Activated CD8-positive, alpha-beta T cell treated with anti-CD3 and anti-CD28 coated beads, Interleukin-2, amount 10 ng/mL, durations not matched to agents 7 days and 5 days (primary cell): Measurements from ENCODE around the gene DMD. TPM values are rescaled to one million over a fixed set of nuclear protein-coding genes. Genes with fewer than 3 reads are reported as not detected.

Source experiments
- ATAC-seq: fragments of 150-1000 bp; cut with Tn5 transposase; one replicate; pipeline ENCODE4 v1.10.0; 2021; ENCODE audit warnings: moderate library complexity
- CTCF ChIA-PET: fragments of 350-600 bp; sonication (Branson Sonifier 250); formaldehyde crosslinking; loops from one replicate; lab custom pipeline; 2021; ENCODE audit warnings: antibody characterized with exemption; lab: Charles Lee
- POLR2A ChIA-PET: fragments of 350-600 bp; sonication (Branson Sonifier 250); formaldehyde crosslinking; loops from one replicate; lab custom pipeline; 2021; ENCODE audit warnings: antibody characterized with exemption; lab: Charles Lee
- DNase-seq: peaks from one replicate; pipeline ENCODE4 v3.0.0-alpha.2; 2020
- H3K27ac Mint-ChIP-seq: one replicate; pipeline ENCODE4 v1.8.0; 2021; ENCODE audit warnings: mild to moderate bottlenecking, mixed read lengths
- H3K27me3 Mint-ChIP-seq: one replicate; pipeline ENCODE4 v1.8.0; 2021; ENCODE audit warnings: low read depth, mixed read lengths
- H3K36me3 Mint-ChIP-seq: one replicate; pipeline ENCODE4 v1.8.0; 2021; ENCODE audit warnings: low read depth, mixed read lengths
- H3K4me1 Mint-ChIP-seq: one replicate; pipeline ENCODE4 v1.8.0; 2021; ENCODE audit warnings: low read depth, mixed read lengths
- H3K4me3 Mint-ChIP-seq: one replicate; pipeline ENCODE4 v1.8.0; 2021; ENCODE audit warnings: mild to moderate bottlenecking, mixed read lengths
- H3K9me3 Mint-ChIP-seq: one replicate; pipeline ENCODE4 v1.8.0; 2022; ENCODE audit warnings: mixed read lengths; ENCODE audit not compliant: insufficient read depth
- total RNA-seq, 2 experiments: library from RNA; stranded (reverse); gene quantifications; one replicate each; pipeline ENCODE4 v1.2.3, GENCODE V29; 2021

Gene DMD
- total RNA-seq, 2 experiments from 2014 or later, result not detected

- Mint-ChIP-seq H3K36me3 (no peaks in the 10 kb centered on the region), H3K9me3 (no peaks in the 10 kb centered on the region), H3K4me3 (no peak overlapping the region), H3K27me3 (no peaks in the 10 kb centered on the region), H3K4me1 (no peaks in the 10 kb centered on the region), H3K27ac (no peak overlapping the region)
- POLR2A ChIA-PET, result no interaction called here
- ATAC-seq (no peak), DNase-seq (no peak)
- CTCF ChIA-PET, result no interaction called here
Measured at GRCh38 chrX:31128855-31129254, 2082.5 kb downstream of the DMD start.

GRCh38 chrX:31127716-31128115, 2083.6 kb downstream of the DMD start:
- Mint-ChIP-seq H3K4me1 (peaks cover 2% of the 10 kb centered on the region), H3K36me3 (no peaks in the 10 kb centered on the region), H3K4me3 (no peak overlapping the region), H3K27me3 (no peaks in the 10 kb centered on the region), H3K27ac (no peak overlapping the region), H3K9me3 (no peaks in the 10 kb centered on the region)
- ATAC-seq, result no peak
- POLR2A ChIA-PET, result no interaction called here
- no peak for DNase-seq
- CTCF ChIA-PET, result no interaction called here

- no peak overlapping the region for H3K27ac Mint-ChIP-seq
- H3K27me3 Mint-ChIP-seq, result no peaks in the 10 kb centered on the region
- DNase-seq (no peak), ATAC-seq (no peak)
- H3K4me3 Mint-ChIP-seq, result no peak overlapping the region
- no peaks in the 10 kb centered on the region for H3K36me3 Mint-ChIP-seq
- H3K9me3 Mint-ChIP-seq, result no peaks in the 10 kb centered on the region
- POLR2A ChIA-PET, result no interaction called here
- peaks cover 2% of the 10 kb centered on the region for H3K4me1 Mint-ChIP-seq
- CTCF ChIA-PET, result no interaction called here
Measured at GRCh38 chrX:31126205-31126604, 2085.1 kb downstream of the DMD start.

- H3K9me3 Mint-ChIP-seq, result no peaks in the 10 kb centered on the region
- no peaks in the 10 kb centered on the region for H3K27me3 Mint-ChIP-seq
- POLR2A ChIA-PET, result no interaction called here
- H3K36me3 Mint-ChIP-seq, result no peaks in the 10 kb centered on the region
- H3K27ac Mint-ChIP-seq, result no peak overlapping the region
- H3K4me1 Mint-ChIP-seq, result peaks cover 2% of the 10 kb centered on the region
- ATAC-seq (no peak), DNase-seq (no peak)
- CTCF ChIA-PET, result no interaction called here
- H3K4me3 Mint-ChIP-seq, result no peak overlapping the region
Measured at GRCh38 chrX:31124536-31124935, 2086.8 kb downstream of the DMD start.

- no peak overlapping the region for H3K27ac Mint-ChIP-seq
- ATAC-seq (no peak), DNase-seq (no peak)
- CTCF ChIA-PET, result no interaction called here
- POLR2A ChIA-PET, result no interaction called here
- no peak overlapping the region for H3K4me3 Mint-ChIP-seq
- H3K9me3 Mint-ChIP-seq, result no peaks in the 10 kb centered on the region
- H3K4me1 Mint-ChIP-seq, result peaks cover 2% of the 10 kb centered on the region
- H3K27me3 Mint-ChIP-seq, result no peaks in the 10 kb centered on the region
- no peaks in the 10 kb centered on the region for H3K36me3 Mint-ChIP-seq
Measured at GRCh38 chrX:31123335-31123734, 2088.0 kb downstream of the DMD start.

- peaks cover 7% of the 10 kb centered on the region for H3K4me1 Mint-ChIP-seq
- no peak overlapping the region for H3K4me3 Mint-ChIP-seq
- POLR2A ChIA-PET, result no interaction called here
- H3K27ac Mint-ChIP-seq, result no peak overlapping the region
- no peaks in the 10 kb centered on the region for H3K27me3 Mint-ChIP-seq
- ATAC-seq (no peak), DNase-seq (no peak)
- no peaks in the 10 kb centered on the region for H3K36me3 Mint-ChIP-seq
- CTCF ChIA-PET, result no interaction called here
- H3K9me3 Mint-ChIP-seq, result no peaks in the 10 kb centered on the region
Measured at GRCh38 chrX:31117266-31117665, 2094.1 kb downstream of the DMD start.

GRCh38 chrX:31115398-31115797, 2096.0 kb downstream of the DMD start:
- Mint-ChIP-seq H3K9me3 (no peaks in the 10 kb centered on the region), H3K27me3 (no peaks in the 10 kb centered on the region), H3K27ac (no peak overlapping the region), H3K36me3 (no peaks in the 10 kb centered on the region), H3K4me1 (peaks cover 7% of the 10 kb centered on the region), H3K4me3 (no peak overlapping the region)
- DNase-seq (no peak), ATAC-seq (no peak)
- ChIA-PET POLR2A (no interaction called here), CTCF (no interaction called here)

- no peak for ATAC-seq
Measured at GRCh38 chrX:31114858-31115257, 2096.5 kb downstream of the DMD start.

GRCh38 chrX:31112226-31112999, 2098.9 kb downstream of the DMD start:
- H3K27me3 Mint-ChIP-seq, result no peaks in the 10 kb centered on the region
- no peak overlapping the region for H3K4me3 Mint-ChIP-seq
- H3K9me3 Mint-ChIP-seq, result no peaks in the 10 kb centered on the region

More at GRCh38 chrX:31114858-31115257, 2096.5 kb downstream of the DMD start:
- no peak overlapping the region for H3K27ac Mint-ChIP-seq
- H3K9me3 Mint-ChIP-seq, result no peaks in the 10 kb centered on the region
- POLR2A ChIA-PET, result no interaction called here
- DNase-seq, result no peak
- no peaks in the 10 kb centered on the region for H3K36me3 Mint-ChIP-seq
- H3K4me1 Mint-ChIP-seq, result peaks cover 7% of the 10 kb centered on the region
- CTCF ChIA-PET, result no interaction called here
- no peak overlapping the region for H3K4me3 Mint-ChIP-seq
- no peaks in the 10 kb centered on the region for H3K27me3 Mint-ChIP-seq

GRCh38 chrX:31110657-31111056, 2100.7 kb downstream of the DMD start:
- CTCF ChIA-PET, result no interaction called here
- no peaks in the 10 kb centered on the region for H3K36me3 Mint-ChIP-seq
- no peaks in the 10 kb centered on the region for H3K27me3 Mint-ChIP-seq
- ATAC-seq, result no peak
- H3K4me1 Mint-ChIP-seq, result peaks cover 7% of the 10 kb centered on the region
- H3K9me3 Mint-ChIP-seq, result no peaks in the 10 kb centered on the region
- no peak overlapping the region for H3K4me3 Mint-ChIP-seq
- no peak overlapping the region for H3K27ac Mint-ChIP-seq
- POLR2A ChIA-PET, result no interaction called here
- DNase-seq, result no peak

More at GRCh38 chrX:31112226-31112999, 2098.9 kb downstream of the DMD start:
- peaks cover 7% of the 10 kb centered on the region for H3K4me1 Mint-ChIP-seq
- H3K27ac Mint-ChIP-seq, result no peak overlapping the region
- no peak for ATAC-seq
- ChIA-PET POLR2A (no interaction called here), CTCF (no interaction called here)
- no peak for DNase-seq
- H3K36me3 Mint-ChIP-seq, result no peaks in the 10 kb centered on the region

- H3K27ac Mint-ChIP-seq, result peak overlapping the region; percentile 52
- no peaks in the 10 kb centered on the region for H3K27me3 Mint-ChIP-seq
- H3K4me1 Mint-ChIP-seq, result peaks cover 13% of the 10 kb centered on the region
- ChIA-PET POLR2A (no interaction called here), CTCF (interaction anchor here (0.6 kb wide), 1 partner anchor 20 kb away, joined by 3 read pairs; no protein-coding TSS in a partner anchor)
- DNase-seq, result peak; percentile 27
- no peaks in the 10 kb centered on the region for H3K9me3 Mint-ChIP-seq
- no peaks in the 10 kb centered on the region for H3K36me3 Mint-ChIP-seq
- no peak overlapping the region for H3K4me3 Mint-ChIP-seq
- peak; percentile 60 for ATAC-seq
Measured at GRCh38 chrX:31099536-31100090, 2111.7 kb downstream of the DMD start.

GRCh38 chrX:31098079-31098478, 2113.3 kb downstream of the DMD start:
- ATAC-seq (no peak), DNase-seq (no peak)
- ChIA-PET CTCF (no interaction called here), POLR2A (no interaction called here)
- Mint-ChIP-seq H3K27me3 (no peaks in the 10 kb centered on the region), H3K4me3 (no peak overlapping the region), H3K9me3 (no peaks in the 10 kb centered on the region), H3K27ac (no peak overlapping the region), H3K36me3 (no peaks in the 10 kb centered on the region), H3K4me1 (peaks cover 13% of the 10 kb centered on the region)
